Tibial artery (tissue), 4 donors: ENCODE data around the gene RBM38.

ENCODE experiments used
- DNase-seq, 2 donors: peaks; one replicate each; pipeline ENCODE4 v3.0.0-alpha.2; 2019
- H3K27ac ChIP-seq, 2 donors: fragments of 200-600 bp; sonication (generic) in 1 of 2; 1 replicate in 1 of 2; 2 replicates in 1 of 2; pipeline ENCODE4 v1.5.1; 2018 to 2019; ENCODE audit warnings: mild to moderate bottlenecking in 1 of 2
- H3K27me3 ChIP-seq, 2 donors: fragments of 200-600 bp; sonication (generic) in 1 of 2; one replicate each; pipeline versions ENCODE4 v1.5.1 to v1.6.0; 2016 to 2019
- H3K36me3 ChIP-seq, 3 donors: fragments of 200-600 bp; sonication (generic) in 2 of 3; one replicate each; pipeline ENCODE4 v1.5.1; 2016 to 2019; ENCODE audit warnings: mild to moderate bottlenecking in 2 of 3
- H3K4me1 ChIP-seq, 4 donors: fragments of 200-600 bp; sonication (generic) in 2 of 4; 1 replicate in 3 of 4; 2 replicates in 1 of 4; pipeline ENCODE4 v1.5.1; 2016 to 2019
- H3K4me3 ChIP-seq, 2 donors: fragments of 200-600 bp; sonication (generic) in 1 of 2; 1 replicate in 1 of 2; 2 replicates in 1 of 2; pipeline ENCODE4 v1.5.1; 2018 to 2019; ENCODE audit warnings: mild to moderate bottlenecking in 2 of 2
- H3K9me3 ChIP-seq, 3 donors: fragments of 200-600 bp; sonication (generic) in 1 of 3; one replicate each; pipeline ENCODE4 v1.5.1; 2016 to 2019
- CTCF ChIP-seq, 2 experiments: fragments of 200-600 bp in 1 of 2; fragments of 450-650 bp in 1 of 2; IDR thresholded peaks; one replicate each; pipeline ENCODE4 v1.5.1; 2017 to 2019; ENCODE audit warnings: antibody characterized with exemption in 2 of 2, mild to moderate bottlenecking in 1 of 2, moderate library complexity in 1 of 2
- intact Hi-C: fragments of 100-400 bp; cut with DNase I; formaldehyde crosslinking; loops from one replicate; pipeline ENCODE4 v1.15.0; 2023; ENCODE audit warnings: low total_unique reads

The RBM38 gene

GRCh38 chr20:57420571-57421252 is 29.5 kb downstream of the RBM38 start:
- no peak for DNase-seq
- TF ChIP-seq CTCF (IDR thresholded peaks at IDR 0.05): no peak
- intact Hi-C loops: no loop called here
- Histone ChIP-seq H3K27ac (no peak overlapping the region), H3K36me3 (no peaks in the 10 kb centered on the region), H3K4me1 (no peaks in the 10 kb centered on the region), H3K9me3 (no peaks in the 10 kb centered on the region), H3K27me3 (peaks cover 0 to 12% of the 10 kb centered on the region in 2 donors), H3K4me3 (no peak overlapping the region)

- DNase-seq: no peak
- intact Hi-C loops: no loop called here
These were observed 30.3 kb downstream of the RBM38 start for GRCh38 chr20:57421253-57422220.

GRCh38 chr20:57422254-57422653 is 31.1 kb downstream of the RBM38 start:
- no peak overlapping the region for H3K4me3 ChIP-seq
- H3K27ac ChIP-seq: no peak overlapping the region
- intact Hi-C loops: no loop called here
- H3K4me1 ChIP-seq: no peaks in the 10 kb centered on the region
- H3K36me3 ChIP-seq: no peaks in the 10 kb centered on the region
- H3K9me3 ChIP-seq: no peaks in the 10 kb centered on the region
- no peak for DNase-seq
- H3K27me3 ChIP-seq: peaks cover 0 to 15% of the 10 kb centered on the region in 2 donors
- no peak for TF ChIP-seq CTCF (IDR thresholded peaks at IDR 0.05)

More at GRCh38 chr20:57421253-57422220, 30.3 kb downstream of the RBM38 start:
- Histone ChIP-seq H3K9me3 (no peaks in the 10 kb centered on the region), H3K4me3 (no peak overlapping the region), H3K36me3 (no peaks in the 10 kb centered on the region), H3K4me1 (no peaks in the 10 kb centered on the region), H3K27ac (no peak overlapping the region), H3K27me3 (peaks cover 0 to 15% of the 10 kb centered on the region in 2 donors)
- TF ChIP-seq CTCF (IDR thresholded peaks at IDR 0.05): no peak

GRCh38 chr20:57425150-57426013 is 34.2 kb downstream of the RBM38 start:
- H3K4me1 ChIP-seq: peaks cover 0 to 10% (median 5%) of the 10 kb centered on the region in 4 donors
- TF ChIP-seq CTCF (IDR thresholded peaks at IDR 0.05): no peak
- H3K36me3 ChIP-seq: no peaks in the 10 kb centered on the region
- DNase-seq: no peak
- H3K27me3 ChIP-seq: peaks cover 0 to 15% of the 10 kb centered on the region in 2 donors
- H3K9me3 ChIP-seq: no peaks in the 10 kb centered on the region
- H3K27ac ChIP-seq: no peak overlapping the region
- intact Hi-C loops: no loop called here
- H3K4me3 ChIP-seq: no peak overlapping the region

- intact Hi-C loops: no loop called here
- peaks cover 0 to 9% of the 10 kb centered on the region in 2 donors for H3K27me3 ChIP-seq
- H3K27ac ChIP-seq: no peak overlapping the region
- H3K4me1 ChIP-seq: peaks cover 0 to 10% (median 5%) of the 10 kb centered on the region in 4 donors
- DNase-seq: no peak
- no peak for TF ChIP-seq CTCF (IDR thresholded peaks at IDR 0.05)
- no peaks in the 10 kb centered on the region for H3K9me3 ChIP-seq
- no peak overlapping the region for H3K4me3 ChIP-seq
- H3K36me3 ChIP-seq: no peaks in the 10 kb centered on the region
These were observed 35.1 kb downstream of the RBM38 start for GRCh38 chr20:57426271-57426689.
